Urinary bladder (tissue), 4 donors: ENCODE results near the gene MGST2. TPM values are rescaled to one million over a fixed set of nuclear protein-coding genes. Genes with fewer than 3 reads are reported as not detected.

Experiments
- DNase-seq: peaks from one replicate; pipeline ENCODE4 v3.0.0-alpha.2; 2015; ENCODE audit errors: extremely low spot score
- H3K27ac ChIP-seq: one replicate; pipeline ENCODE4 v1.5.1; 2013; ENCODE audit warnings: low read depth, mild to moderate bottlenecking, moderate library complexity
- H3K36me3 ChIP-seq: one replicate; pipeline ENCODE4 v1.6.1; 2013; ENCODE audit warnings: mild to moderate bottlenecking, moderate library complexity; ENCODE audit not compliant: insufficient read depth
- H3K4me1 ChIP-seq: one replicate; pipeline ENCODE4 v1.6.1; 2013; ENCODE audit warnings: mild to moderate bottlenecking, moderate library complexity; ENCODE audit not compliant: insufficient read depth
- H3K4me3 ChIP-seq: one replicate; pipeline ENCODE4 v1.5.1; 2013; ENCODE audit warnings: low read depth, low read length
- WGBS: extraction: QIAGEN DNeasy Blood & Tissue Kit; methylation state at CpG from one replicate; pipeline ENCODE4 v1.1.7; 2013; 5-methylcytosine and 5-hydroxymethylcytosine counted together
- polyA plus RNA-seq: library from polyadenylated mRNA; stranded (reverse); fragments of 200-250 nt; gene quantifications from one replicate; pipeline ENCODE4 v1.2.3, GENCODE V29; 2013
- total RNA-seq: library from RNA; depleted of rRNA; stranded (reverse); fragments of >200 nt; gene quantifications from one replicate; pipeline ENCODE4 v1.2.3, GENCODE V29; 2014
- donor health status: healthy with polysubstance abuse.
- donor health status: healthy.

The MGST2 gene
- total and polyA plus RNA-seq, 2 donors, result 51.8 to 69.1 TPM

- Histone ChIP-seq H3K4me3 (no peak overlapping the region), H3K27ac (no peak overlapping the region), H3K36me3 (no peaks in the 10 kb centered on the region), H3K4me1 (no peaks in the 10 kb centered on the region)
- DNase-seq, result no peak
- WGBS, result 86% methylated on average over 6 of the region's 6 CpGs
Measured at GRCh38 chr4:139669335-139669734, 3.7 kb downstream of the MGST2 start.

GRCh38 chr4:139669890-139670289 lies 4.3 kb downstream of the MGST2 start:
- no peak overlapping the region for H3K4me3 ChIP-seq
- H3K27ac ChIP-seq, result no peak overlapping the region
- no peak for DNase-seq
- no peaks in the 10 kb centered on the region for H3K4me1 ChIP-seq
- 72% methylated on average over 6 of the region's 6 CpGs for WGBS
- H3K36me3 ChIP-seq, result no peaks in the 10 kb centered on the region

- Histone ChIP-seq H3K36me3 (no peaks in the 10 kb centered on the region), H3K4me3 (no peak overlapping the region), H3K4me1 (no peaks in the 10 kb centered on the region), H3K27ac (no peak overlapping the region)
- no peak for DNase-seq
- WGBS, result 94% methylated on average over 3 of the region's 3 CpGs
Measured at GRCh38 chr4:139670775-139671174, 5.2 kb downstream of the MGST2 start.

- 93% methylated on average over 2 of the region's 2 CpGs for WGBS
- no peak overlapping the region for H3K27ac ChIP-seq
- DNase-seq, result no peak
- peaks cover 2% of the 10 kb centered on the region for H3K36me3 ChIP-seq
- H3K4me3 ChIP-seq, result no peak overlapping the region
- H3K4me1 ChIP-seq, result peaks cover 1% of the 10 kb centered on the region
Measured at GRCh38 chr4:139672215-139672614, 6.6 kb downstream of the MGST2 start.

GRCh38 chr4:139672732-139673131 lies 7.1 kb downstream of the MGST2 start:
- DNase-seq, result no peak
- 98% methylated on average over 4 of the region's 4 CpGs for WGBS
- H3K36me3 ChIP-seq, result peaks cover 2% of the 10 kb centered on the region

GRCh38 chr4:139674875-139675550 lies 9.4 kb downstream of the MGST2 start:
- H3K27ac ChIP-seq, result no peak overlapping the region
- peaks cover 1% of the 10 kb centered on the region for H3K4me1 ChIP-seq
- peaks cover 5% of the 10 kb centered on the region for H3K36me3 ChIP-seq
- WGBS, result 88% methylated on average over 10 of the region's 10 CpGs
- DNase-seq, result no peak
- no peak overlapping the region for H3K4me3 ChIP-seq

More at GRCh38 chr4:139672732-139673131, 7.1 kb downstream of the MGST2 start:
- Histone ChIP-seq H3K4me1 (peaks cover 1% of the 10 kb centered on the region), H3K4me3 (no peak overlapping the region), H3K27ac (no peak overlapping the region)

GRCh38 chr4:139675651-139676050 lies 10.0 kb downstream of the MGST2 start:
- Histone ChIP-seq H3K4me3 (no peak overlapping the region), H3K27ac (no peak overlapping the region)
- 92% methylated on average over 9 of the region's 9 CpGs for WGBS

GRCh38 chr4:139676365-139676764 lies 10.7 kb downstream of the MGST2 start:
- 91% methylated on average over 2 of the region's 2 CpGs for whole genome bisulfite sequencing
- Histone ChIP-seq H3K4me1 (peaks cover 1% of the 10 kb centered on the region), H3K27ac (no peak overlapping the region), H3K36me3 (peaks cover 5% of the 10 kb centered on the region), H3K4me3 (no peak overlapping the region)
- no peak for DNase-seq

More at GRCh38 chr4:139675651-139676050, 10.0 kb downstream of the MGST2 start:
- H3K36me3 ChIP-seq, result peaks cover 5% of the 10 kb centered on the region
- DNase-seq, result no peak
- H3K4me1 ChIP-seq, result peaks cover 1% of the 10 kb centered on the region

- Histone ChIP-seq H3K4me1 (peaks cover 1% of the 10 kb centered on the region), H3K36me3 (peaks cover 7% of the 10 kb centered on the region), H3K27ac (no peak overlapping the region), H3K4me3 (no peak overlapping the region)
- 85% methylated on average over 4 of the region's 4 CpGs for WGBS
- DNase-seq, result no peak
Measured at GRCh38 chr4:139676913-139677585, 11.4 kb downstream of the MGST2 start.

- WGBS, result 79% methylated on average over 2 of the region's 2 CpGs
- DNase-seq, result no peak
- Histone ChIP-seq H3K4me1 (no peaks in the 10 kb centered on the region), H3K27ac (no peak overlapping the region), H3K4me3 (no peak overlapping the region), H3K36me3 (peaks cover 5% of the 10 kb centered on the region)
Measured at GRCh38 chr4:139682309-139682708, 16.7 kb downstream of the MGST2 start.

- DNase-seq, result no peak
- no peak overlapping the region for H3K4me3 ChIP-seq
- no peak overlapping the region for H3K27ac ChIP-seq
- peaks cover 5% of the 10 kb centered on the region for H3K36me3 ChIP-seq
- no peaks in the 10 kb centered on the region for H3K4me1 ChIP-seq
- WGBS, result 26% methylated on average over 6 of the region's 6 CpGs
Measured at GRCh38 chr4:139682741-139683151, 17.1 kb downstream of the MGST2 start.

GRCh38 chr4:139684351-139684750 lies 18.7 kb downstream of the MGST2 start:
- no peak for DNase-seq
- no peaks in the 10 kb centered on the region for H3K4me1 ChIP-seq
- no peak overlapping the region for H3K4me3 ChIP-seq
- 83% methylated on average over 1 of the region's 1 CpG for WGBS
- H3K27ac ChIP-seq, result no peak overlapping the region
- H3K36me3 ChIP-seq, result peaks cover 2% of the 10 kb centered on the region

GRCh38 chr4:139685180-139685579 lies 19.6 kb downstream of the MGST2 start:
- WGBS, result 91% methylated on average over 5 of the region's 5 CpGs
- Histone ChIP-seq H3K36me3 (peaks cover 2% of the 10 kb centered on the region), H3K27ac (no peak overlapping the region), H3K4me3 (no peak overlapping the region), H3K4me1 (no peaks in the 10 kb centered on the region)
- DNase-seq, result no peak

GRCh38 chr4:139686130-139686529 lies 20.5 kb downstream of the MGST2 start:
- no peak overlapping the region for H3K27ac ChIP-seq
- DNase-seq, result no peak
- H3K4me1 ChIP-seq, result no peaks in the 10 kb centered on the region
- H3K36me3 ChIP-seq, result peaks cover 2% of the 10 kb centered on the region
- 37% methylated on average over 1 of the region's 1 CpG for WGBS
- no peak overlapping the region for H3K4me3 ChIP-seq
